Esophagus squamous epithelium (tissue), 5 donors: ENCODE results near the gene SLC25A22. TPM values are rescaled to one million over a fixed set of nuclear protein-coding genes. Genes with fewer than 3 reads are reported as not detected.

ENCODE experiments used
- DNase-seq: peaks from one replicate; lab custom pipeline; 2025; lab: John Stamatoyannopoulos, UW
- H3K27ac ChIP-seq, 4 donors: fragments of 200-600 bp; sonication (generic); one replicate each; pipeline ENCODE4 v1.5.1; 2016 to 2019; ENCODE audit warnings: mild to moderate bottlenecking in 1 of 4
- H3K27me3 ChIP-seq, 4 donors: fragments of 200-600 bp; sonication (generic); 1 replicate in 3 of 4; 2 replicates in 1 of 4; pipeline versions ENCODE4 v1.5.1 to v1.6.0; 2017 to 2021; ENCODE audit warnings: antibody characterized with exemption in 1 of 4
- H3K36me3 ChIP-seq, 3 donors: fragments of 200-600 bp; sonication (generic); one replicate each; pipeline ENCODE4 v1.5.1; 2016 to 2019
- H3K4me1 ChIP-seq, 3 donors: fragments of 200-600 bp; sonication (generic); one replicate each; pipeline ENCODE4 v1.5.1; 2017 to 2019
- H3K4me3 ChIP-seq, 4 donors: fragments of 200-600 bp; sonication (generic); 1 replicate in 3 of 4; 2 replicates in 1 of 4; pipeline ENCODE4 v1.5.1; 2016 to 2019; ENCODE audit warnings: mild to moderate bottlenecking in 2 of 4, moderate library complexity in 1 of 4
- H3K9me3 ChIP-seq, 3 donors: fragments of 200-600 bp; sonication (generic); one replicate each; pipeline ENCODE4 v1.5.1; 2016 to 2019
- POLR2A ChIP-seq, 4 donors: fragments of 450-650 bp; IDR thresholded peaks; one replicate each; pipeline ENCODE4 v1.6.1; 2017; ENCODE audit warnings: antibody characterized with exemption in 4 of 4, mild to moderate bottlenecking in 4 of 4, moderate library complexity in 3 of 4
- WGBS, 2 donors: methylation state at CpG; one replicate each; pipeline ENCODE4 v1.1.5; 2018; 5-methylcytosine and 5-hydroxymethylcytosine counted together
- intact Hi-C: fragments of 100-400 bp; cut with DNase I; formaldehyde crosslinking; loops from one replicate; pipeline ENCODE4 v1.15.0; 2022
- total RNA-seq, 4 donors: library from RNA; depleted of rRNA; stranded (reverse); fragments of >200 nt; gene quantifications; one replicate each; pipeline ENCODE4 v1.1.0, GENCODE V29; 2016
- TF ChIP-seq, protein P1 (sequence below), 6 experiments: fragments of 450-650 bp in 4 of 6; fragments of 200-600 bp in 2 of 6; sonication (generic) in 2 of 6; IDR thresholded peaks; one replicate each; pipeline ENCODE4 v1.5.1; 2016 to 2019; ENCODE audit warnings: antibody characterized with exemption in 6 of 6, mild to moderate bottlenecking in 4 of 6, moderate library complexity in 4 of 6
- donor health status: DM: yes; HTN: yes; CAD: no.

The SLC25A22 gene
- total RNA-seq, 4 donors from 2014 or later: 4.0 to 14.7 (median 9.8) TPM

DNA sequence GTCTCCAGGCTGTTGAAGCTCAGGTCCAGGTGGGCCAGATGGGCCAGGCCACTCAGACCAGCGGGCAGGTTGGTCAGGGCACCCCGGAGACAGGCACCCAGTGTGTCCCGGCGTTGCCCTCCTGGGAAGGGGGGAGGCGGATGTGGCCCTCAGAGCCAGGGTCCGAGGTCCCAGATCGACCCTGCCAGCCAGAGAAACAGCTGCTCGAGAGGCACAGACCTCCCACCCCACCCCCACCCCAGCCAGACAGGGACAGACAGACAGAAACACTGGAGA, 5.3 kb upstream of the SLC25A22 start:
- peaks cover 0 to 48% (median 11%) of the 10 kb centered on the region in 3 donors for H3K36me3 ChIP-seq
- intact Hi-C loops: no loop called here
- WGBS, 2 donors: no CpG with 5 or more reads among the region's 8 CpGs
- DNase-seq: no peak
- H3K4me3 ChIP-seq: no peak overlapping the region
- peaks cover 20 to 55% (median 28%) of the 10 kb centered on the region in 3 donors for H3K4me1 ChIP-seq
- H3K9me3 ChIP-seq: no peaks in the 10 kb centered on the region
- TF ChIP-seq POLR2A (IDR thresholded peaks at IDR 0.05): no peak
- TF ChIP-seq, protein P1, sequence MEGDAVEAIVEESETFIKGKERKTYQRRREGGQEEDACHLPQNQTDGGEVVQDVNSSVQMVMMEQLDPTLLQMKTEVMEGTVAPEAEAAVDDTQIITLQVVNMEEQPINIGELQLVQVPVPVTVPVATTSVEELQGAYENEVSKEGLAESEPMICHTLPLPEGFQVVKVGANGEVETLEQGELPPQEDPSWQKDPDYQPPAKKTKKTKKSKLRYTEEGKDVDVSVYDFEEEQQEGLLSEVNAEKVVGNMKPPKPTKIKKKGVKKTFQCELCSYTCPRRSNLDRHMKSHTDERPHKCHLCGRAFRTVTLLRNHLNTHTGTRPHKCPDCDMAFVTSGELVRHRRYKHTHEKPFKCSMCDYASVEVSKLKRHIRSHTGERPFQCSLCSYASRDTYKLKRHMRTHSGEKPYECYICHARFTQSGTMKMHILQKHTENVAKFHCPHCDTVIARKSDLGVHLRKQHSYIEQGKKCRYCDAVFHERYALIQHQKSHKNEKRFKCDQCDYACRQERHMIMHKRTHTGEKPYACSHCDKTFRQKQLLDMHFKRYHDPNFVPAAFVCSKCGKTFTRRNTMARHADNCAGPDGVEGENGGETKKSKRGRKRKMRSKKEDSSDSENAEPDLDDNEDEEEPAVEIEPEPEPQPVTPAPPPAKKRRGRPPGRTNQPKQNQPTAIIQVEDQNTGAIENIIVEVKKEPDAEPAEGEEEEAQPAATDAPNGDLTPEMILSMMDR (IDR thresholded peaks at IDR 0.05): no peak
- no peaks in the 10 kb centered on the region for H3K27me3 ChIP-seq
- no peak overlapping the region for H3K27ac ChIP-seq

DNA sequence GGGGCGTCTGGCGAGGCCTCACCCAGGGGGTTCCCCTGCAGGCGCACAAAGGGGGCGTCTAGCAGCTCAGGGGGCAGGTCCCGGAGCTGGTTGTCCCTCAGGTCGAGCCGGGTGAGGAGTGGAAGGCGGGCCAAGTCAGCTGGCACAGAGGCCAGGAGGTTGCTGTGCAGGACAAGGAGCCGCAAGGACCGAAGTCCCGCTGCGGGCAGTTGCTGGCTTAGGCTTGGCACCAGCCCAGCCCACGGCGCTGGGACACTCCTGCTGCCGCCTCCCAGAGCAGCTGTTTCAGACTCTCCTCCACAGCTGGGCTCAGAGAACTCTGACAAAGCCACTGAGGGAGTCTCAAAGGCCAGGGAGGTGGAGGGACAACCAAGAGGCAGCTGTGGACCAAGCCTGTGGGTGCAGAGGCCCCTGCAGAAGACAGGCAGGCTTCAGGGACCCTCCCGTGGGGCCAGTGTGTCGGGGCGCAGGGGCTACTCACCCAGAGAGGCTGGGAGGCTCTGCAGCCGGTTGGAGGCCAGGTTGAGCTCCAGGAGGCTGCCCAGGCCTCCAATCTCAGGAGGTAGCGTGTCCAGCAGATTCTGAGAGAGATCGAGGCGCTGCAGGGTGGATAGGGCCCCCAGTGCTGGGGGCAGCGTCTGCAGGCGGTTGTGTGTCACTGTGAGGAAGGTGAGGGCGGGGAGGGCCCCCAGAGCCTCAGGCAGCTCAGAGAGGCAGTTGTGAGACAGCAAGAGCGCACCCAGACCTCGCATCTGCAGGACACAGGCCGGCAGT, 4.8 kb upstream of the SLC25A22 start:
- whole genome bisulfite sequencing, 2 donors: 70 to 84% methylated on average over 2 to 10 of the region's 28 CpGs
- intact Hi-C loops: no loop called here
- peaks cover 0 to 48% (median 11%) of the 10 kb centered on the region in 3 donors for H3K36me3 ChIP-seq
- H3K27ac ChIP-seq: no peak overlapping the region
- no peak for DNase-seq
- no peaks in the 10 kb centered on the region for H3K27me3 ChIP-seq
- no peak overlapping the region for H3K4me3 ChIP-seq
- H3K9me3 ChIP-seq: no peaks in the 10 kb centered on the region
- H3K4me1 ChIP-seq: peaks cover 18 to 53% (median 27%) of the 10 kb centered on the region in 3 donors
- no peak for TF ChIP-seq POLR2A (IDR thresholded peaks at IDR 0.05)
- TF ChIP-seq, protein P1 (IDR thresholded peaks at IDR 0.05): no peak

DNA sequence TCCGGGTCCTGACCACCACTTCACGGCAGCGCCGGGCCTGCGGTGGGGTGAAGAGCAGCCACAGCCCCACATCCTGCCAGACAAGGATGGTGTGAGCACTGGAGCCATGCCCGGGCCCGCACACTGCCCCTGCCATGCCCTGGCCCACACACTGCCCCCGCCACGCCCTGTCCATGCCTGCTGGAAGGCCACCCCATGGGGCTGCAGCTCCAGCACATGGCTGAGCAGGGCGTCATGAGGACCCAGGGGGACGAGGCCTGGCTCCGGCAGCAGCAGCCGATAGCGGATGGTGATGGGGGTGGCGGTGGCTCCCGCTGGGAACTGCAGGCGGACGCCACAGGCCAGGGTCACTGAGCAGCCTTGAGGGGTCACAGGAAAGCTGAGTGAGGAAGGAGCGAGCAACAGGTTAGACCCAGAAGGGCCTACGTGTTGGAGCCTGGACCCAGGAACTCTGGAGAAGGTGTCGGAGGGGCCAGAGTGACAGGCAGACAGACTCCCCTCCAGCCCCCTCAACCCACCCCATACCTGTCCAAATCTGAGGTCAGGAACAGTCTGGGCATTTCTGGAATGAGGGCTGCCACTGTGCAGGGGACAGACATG, 4.0 kb upstream of the SLC25A22 start:
- H3K27ac ChIP-seq: no peak overlapping the region
- intact Hi-C loops: no loop called here
- TF ChIP-seq, protein P1 (IDR thresholded peaks at IDR 0.05): no peak
- no peaks in the 10 kb centered on the region for H3K27me3 ChIP-seq
- peaks cover 0 to 48% (median 11%) of the 10 kb centered on the region in 3 donors for H3K36me3 ChIP-seq
- H3K4me3 ChIP-seq: no peak overlapping the region
- H3K9me3 ChIP-seq: no peaks in the 10 kb centered on the region
- no peak for DNase-seq
- H3K4me1 ChIP-seq: peaks cover 18 to 52% (median 33%) of the 10 kb centered on the region in 3 donors
- 96% methylated on average over 8 of the region's 21 CpGs; no CpG with 5 or more reads in 1 of the 2 donors for WGBS, 2 donors

DNA sequence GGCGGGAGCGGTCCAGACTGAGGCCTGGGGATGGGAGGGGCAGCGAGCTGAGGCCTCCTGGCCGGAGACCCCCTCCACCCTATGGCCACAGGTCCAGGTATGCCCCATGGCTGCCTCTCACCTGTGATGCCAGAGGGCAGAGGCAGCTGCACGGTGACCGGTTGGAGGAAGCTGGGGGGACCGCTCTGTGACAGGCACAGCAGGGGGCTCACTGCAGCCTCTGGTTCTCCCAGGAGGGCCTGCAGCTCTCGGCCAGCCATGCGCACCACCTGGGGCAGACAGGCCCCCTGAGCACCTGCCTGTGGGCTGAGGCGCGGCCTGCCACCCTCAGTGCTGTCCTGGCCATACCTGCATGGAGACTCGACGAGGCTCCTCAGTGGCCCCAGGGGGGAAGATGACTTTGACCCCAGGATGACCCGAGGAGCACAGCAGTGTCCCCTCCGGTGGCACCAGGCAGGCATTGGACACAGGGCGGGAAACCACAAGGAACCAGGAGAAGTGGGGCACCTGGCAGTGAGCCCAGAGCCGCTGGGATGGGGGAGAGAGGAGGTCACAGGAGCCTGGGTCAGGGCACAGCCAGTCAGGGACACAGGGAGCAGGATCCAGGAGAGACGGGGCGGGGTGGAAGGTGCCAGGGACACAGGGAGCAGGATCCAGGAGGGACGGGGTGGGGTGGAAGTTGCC, 3.2 kb upstream of the SLC25A22 start:
- TF ChIP-seq POLR2A (IDR thresholded peaks at IDR 0.05): no peak
- TF ChIP-seq, protein P1 (IDR thresholded peaks at IDR 0.05): no peak
- H3K36me3 ChIP-seq: peaks cover 0 to 48% (median 11%) of the 10 kb centered on the region in 3 donors
- DNase-seq: no peak
- H3K9me3 ChIP-seq: no peaks in the 10 kb centered on the region
- no peaks in the 10 kb centered on the region for H3K27me3 ChIP-seq
- WGBS, 2 donors: 78 to 88% methylated on average over 7 to 10 of the region's 20 CpGs
- no peak overlapping the region for H3K27ac ChIP-seq
- H3K4me1 ChIP-seq: peaks cover 27 to 60% (median 42%) of the 10 kb centered on the region in 3 donors
- intact Hi-C loops: no loop called here
- H3K4me3 ChIP-seq: no peak overlapping the region

DNA sequence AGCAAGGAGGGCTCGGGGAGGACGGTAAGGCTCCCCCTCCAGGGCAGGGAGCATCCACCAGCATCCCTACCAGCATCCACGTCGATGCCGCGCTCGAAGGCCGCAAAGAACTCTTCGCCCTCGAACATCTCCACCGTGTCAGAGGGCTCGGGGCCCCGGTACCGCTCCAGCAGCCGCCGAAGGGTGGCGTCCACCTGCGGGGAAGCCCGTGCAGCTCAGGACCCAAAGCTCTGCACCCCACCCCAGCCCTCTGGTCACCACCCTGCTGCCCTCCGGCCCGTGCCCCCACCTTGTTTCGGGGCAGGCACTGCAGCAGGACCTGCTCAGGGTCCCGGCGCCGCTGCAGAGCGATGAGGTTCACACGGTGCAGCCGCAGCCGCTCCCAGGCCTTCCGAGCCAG, 2.4 kb upstream of the SLC25A22 start:
- peaks cover 0 to 48% (median 11%) of the 10 kb centered on the region in 3 donors for H3K36me3 ChIP-seq
- no peak overlapping the region for H3K27ac ChIP-seq
- no peak overlapping the region for H3K4me3 ChIP-seq
- no peak for DNase-seq
- H3K27me3 ChIP-seq: no peaks in the 10 kb centered on the region
- intact Hi-C loops: no loop called here
- 89 to 98% methylated on average over 10 to 12 of the region's 30 CpGs for WGBS, 2 donors
- H3K4me1 ChIP-seq: peaks cover 31 to 60% (median 46%) of the 10 kb centered on the region in 3 donors
- H3K9me3 ChIP-seq: no peaks in the 10 kb centered on the region
- TF ChIP-seq, protein P1 (IDR thresholded peaks at IDR 0.05): no peak
- TF ChIP-seq POLR2A (IDR thresholded peaks at IDR 0.05): no peak
